GF-D8 (cell line): ENCODE results near the gene CTSC.
"Not testable (repeated sequence)": the region's sequence is repeated elsewhere in the genome, so short reads cannot be mapped to it uniquely, and the experiment has no call there.

Experiments
- DNase-seq: peaks from one replicate; lab custom pipeline; 2025; lab: John Stamatoyannopoulos, UW

Gene CTSC

DNA sequence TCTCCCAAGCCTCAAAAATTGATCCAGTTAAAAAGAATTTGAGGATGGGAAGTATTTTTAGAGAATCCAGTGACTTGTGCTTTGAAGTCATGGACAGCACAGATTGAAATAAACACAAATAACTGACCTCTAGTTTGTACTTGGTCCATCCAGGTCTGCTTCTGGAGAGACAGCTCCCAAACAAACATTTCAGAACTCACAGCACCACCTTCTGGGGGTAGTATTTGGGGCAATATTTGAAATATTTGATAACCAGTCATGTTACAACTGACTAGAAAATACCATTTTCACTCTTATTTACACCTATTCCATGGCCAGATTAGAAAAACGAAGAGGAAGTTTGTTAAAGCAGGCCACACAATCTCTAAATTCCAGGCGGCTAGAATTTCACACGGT is 56.2 kb downstream of the CTSC start:
- no peak for DNase-seq

DNA sequence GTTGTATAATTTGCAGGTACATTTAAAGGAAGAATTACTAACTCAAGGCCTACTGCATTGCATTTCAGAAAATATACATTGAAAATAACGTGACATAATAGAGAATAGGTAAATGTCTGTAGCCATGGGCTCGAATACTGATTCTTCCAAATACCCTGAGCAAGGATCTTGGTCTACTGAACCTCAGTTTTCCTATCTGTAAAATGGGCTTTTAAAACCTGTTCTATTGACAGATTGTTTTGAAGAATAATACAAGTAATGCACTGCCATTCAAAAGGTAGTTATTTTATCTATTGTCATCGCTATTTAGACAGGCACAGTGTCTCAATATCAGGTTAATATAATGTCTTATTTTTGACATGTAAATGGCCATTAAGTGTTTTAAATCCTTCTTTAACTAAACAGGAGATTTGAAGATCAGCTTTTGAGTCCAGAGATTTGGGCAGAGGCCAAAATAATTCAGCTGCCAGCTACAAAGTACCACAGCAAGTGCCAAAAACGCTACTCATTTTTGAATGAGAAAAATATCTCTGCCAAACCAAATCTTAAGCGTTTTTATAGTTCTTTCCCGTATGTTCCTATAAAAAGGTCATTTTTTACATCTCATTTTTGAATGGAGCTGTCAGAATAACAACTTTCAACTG is 56.7 kb downstream of the CTSC start:
- DNase-seq, result no peak

DNA sequence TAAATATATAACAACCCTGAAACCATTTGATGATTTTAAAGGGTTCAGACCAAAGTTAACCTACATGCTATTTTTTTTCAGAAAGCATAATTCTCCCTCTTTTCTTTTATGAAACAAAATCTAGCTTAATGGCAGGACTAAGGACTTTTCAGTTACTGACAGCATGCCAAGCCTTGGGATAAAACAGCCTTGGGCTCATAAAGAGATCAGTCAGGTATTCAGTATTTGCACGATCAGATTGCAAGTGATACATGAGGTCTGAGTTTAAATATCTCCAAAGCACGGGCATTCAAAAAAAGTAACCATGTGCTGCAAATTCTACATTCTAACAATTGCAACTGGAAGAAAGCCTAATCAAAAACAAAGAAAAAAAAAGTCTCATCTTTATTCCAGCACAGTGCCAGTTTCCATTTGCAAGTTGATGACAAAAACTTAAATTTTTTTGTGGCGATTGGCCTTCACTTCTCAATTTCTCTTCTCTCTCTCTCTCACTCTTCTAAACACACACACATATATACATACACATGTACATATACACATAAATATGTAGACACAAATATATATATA is 60.1 kb downstream of the CTSC start:
- DNase-seq, result no peak

DNA sequence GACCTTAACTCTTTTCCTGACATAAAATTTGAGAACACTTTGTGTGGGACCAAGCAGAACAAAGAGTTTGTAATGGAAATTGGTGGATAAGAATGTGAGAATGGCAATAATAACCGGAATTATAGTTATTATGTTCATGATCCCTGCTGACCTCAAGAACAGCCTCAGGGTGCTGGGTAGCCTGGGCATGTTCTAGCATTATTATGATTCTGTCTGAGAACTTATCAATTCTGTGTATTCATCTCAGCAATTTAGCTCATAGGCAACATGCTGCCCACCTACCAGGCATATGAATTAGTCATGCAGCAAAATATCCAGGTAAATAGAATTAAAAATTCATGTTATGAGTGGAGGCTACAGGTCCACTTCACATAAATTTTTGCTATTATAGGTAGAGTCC is 61.9 kb downstream of the CTSC start:
- DNase-seq, result no peak

DNA sequence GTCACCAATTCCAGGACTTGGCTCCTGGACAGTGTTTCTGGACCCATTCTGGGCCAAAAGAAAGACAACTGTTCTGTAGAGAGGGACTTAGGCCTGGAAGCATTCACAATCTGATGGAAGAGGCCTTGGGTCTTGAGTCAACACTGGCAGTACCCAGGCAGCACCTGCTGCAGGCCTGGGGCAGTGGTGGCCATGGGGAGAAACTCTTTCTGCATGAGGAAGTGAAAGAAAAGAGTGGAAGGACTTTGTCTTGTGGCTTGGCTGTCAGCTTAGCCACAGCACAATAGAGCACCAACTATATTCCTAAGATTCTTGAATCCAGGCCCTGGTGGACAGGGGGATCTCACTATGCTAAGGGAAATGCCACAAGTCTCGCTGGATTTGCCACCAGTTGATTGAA is 70.6 kb downstream of the CTSC start:
- DNase-seq, result no peak

DNA sequence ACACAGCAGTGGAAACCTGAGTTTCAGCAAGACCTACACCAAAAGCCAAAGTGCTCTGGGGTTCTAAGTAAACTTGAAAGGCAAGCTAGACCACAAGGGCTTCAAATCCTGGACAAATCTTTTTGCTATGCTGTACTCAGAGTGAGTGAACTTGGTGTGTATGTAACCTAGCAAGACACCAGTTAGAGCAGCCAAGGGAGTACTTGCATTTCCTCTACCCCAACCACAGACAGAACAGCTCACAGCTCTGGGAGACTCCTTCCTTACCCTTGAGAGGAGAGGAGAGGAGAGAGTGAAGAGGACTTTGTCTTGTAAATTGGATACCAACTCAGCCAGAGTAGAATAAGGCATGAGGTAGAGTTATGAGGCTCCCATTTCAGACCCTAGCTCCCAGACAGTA is 71.4 kb downstream of the CTSC start:
- DNase-seq, result no peak

DNA sequence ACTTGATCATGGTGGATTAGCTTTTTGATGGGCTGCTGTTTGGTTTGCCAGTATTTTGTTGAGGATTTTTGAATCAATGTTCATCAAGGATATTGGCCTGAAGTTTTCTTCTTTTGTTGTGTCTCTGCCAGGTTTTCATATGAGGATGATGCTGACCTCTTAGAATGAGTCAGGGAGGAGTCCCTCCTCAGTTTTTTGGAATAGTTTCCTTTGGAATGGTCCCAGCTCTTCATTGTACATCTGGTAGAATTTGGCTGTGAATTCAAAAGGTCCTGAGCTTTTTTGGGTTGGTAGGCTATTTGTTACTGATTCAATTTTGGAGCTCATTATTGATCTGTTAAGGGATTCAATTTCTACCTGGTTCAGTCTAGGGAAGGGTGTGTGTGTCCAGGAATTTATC is 78.1 kb downstream of the CTSC start:
- DNase-seq, result no peak

DNA sequence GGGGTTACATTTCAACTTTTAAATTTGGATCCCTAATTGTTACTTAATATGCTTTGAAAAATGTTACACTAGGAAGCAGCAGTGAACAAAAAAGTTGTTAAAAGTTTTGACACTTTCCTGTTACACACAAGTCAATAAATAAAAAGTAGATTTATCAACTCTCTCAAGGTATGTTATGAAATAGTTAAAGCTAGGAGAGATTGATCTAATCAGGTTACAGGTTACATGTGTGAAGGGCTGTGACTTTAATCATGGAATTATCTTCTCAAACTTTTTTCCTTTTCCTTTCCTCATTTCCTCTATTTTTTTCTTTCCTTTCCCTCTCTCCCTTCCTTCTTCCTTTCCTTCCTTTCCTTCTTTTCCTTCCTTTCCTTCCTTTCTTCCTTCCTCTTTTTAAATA is 85.3 kb downstream of the CTSC start:
- DNase-seq, result no peak

DNA sequence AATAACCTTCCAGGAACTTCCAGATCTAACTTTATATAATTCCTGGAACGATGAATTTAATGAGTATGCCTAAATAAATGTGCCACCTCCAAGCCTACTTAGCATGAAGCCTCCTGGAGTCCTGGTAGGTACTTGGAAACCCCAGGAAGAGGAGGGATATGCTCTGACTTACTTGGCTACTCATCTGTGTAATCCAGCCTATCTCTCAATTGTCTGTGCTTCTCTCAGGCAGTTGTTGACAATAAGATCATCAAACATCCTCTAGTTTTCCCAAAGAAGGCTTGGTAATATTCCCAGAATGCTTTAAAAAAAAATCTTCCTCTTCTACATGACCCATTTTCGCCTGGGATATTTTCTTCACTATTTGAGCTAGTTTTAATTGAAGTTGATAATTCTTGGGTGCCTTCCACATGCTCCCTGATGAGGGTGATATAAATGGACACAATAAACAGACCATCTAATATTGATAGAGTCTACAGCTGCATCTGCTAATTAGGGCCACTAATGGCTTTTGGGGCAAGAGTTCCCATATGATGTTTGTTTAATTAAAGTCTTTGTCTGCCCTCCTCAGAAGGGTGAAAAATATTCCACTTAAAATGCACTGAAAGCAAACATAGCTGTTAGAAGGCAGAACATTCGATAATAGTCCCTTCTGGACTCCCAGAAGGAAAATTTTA is 86.8 kb downstream of the CTSC start:
- DNase-seq, result no peak

DNA sequence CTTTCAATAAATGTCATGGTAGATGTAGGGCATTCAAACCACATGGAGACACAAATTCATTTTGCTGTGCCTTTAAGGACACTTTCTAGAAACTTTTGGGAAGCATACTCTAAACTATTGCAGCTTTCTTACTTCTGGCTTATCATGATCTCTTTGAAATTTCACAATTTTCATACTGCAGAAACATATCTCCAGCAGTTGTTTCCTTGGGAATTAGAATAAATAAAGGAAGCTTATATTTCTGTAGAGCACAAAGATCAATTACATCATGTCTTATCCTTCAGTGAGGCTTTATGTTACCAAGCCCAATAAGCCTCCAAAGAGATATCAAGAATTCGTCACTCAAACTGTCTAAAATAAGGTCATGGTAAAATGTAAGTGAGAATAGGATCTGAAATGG is 87.8 kb downstream of the CTSC start:
- DNase-seq, result no peak

DNA sequence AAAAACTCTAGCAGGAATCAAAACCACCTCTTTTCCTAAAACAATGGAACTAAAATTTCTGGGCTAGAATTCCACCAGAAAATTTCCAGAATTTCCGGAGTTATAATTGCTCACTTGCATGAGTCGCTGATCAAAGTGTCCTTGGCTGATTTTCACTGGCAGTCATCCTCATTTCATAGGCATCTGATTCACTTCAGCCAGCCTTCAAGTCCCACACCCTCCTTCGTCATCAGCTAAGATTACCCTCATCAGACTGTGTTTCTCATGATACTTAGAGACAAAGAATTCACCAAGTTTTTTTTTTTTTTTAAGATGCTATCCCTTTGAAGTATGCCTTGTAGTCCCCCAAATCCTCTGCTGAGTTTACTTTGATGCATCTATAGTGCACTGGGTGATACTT is 90.8 kb downstream of the CTSC start:
- no peak for DNase-seq

DNA sequence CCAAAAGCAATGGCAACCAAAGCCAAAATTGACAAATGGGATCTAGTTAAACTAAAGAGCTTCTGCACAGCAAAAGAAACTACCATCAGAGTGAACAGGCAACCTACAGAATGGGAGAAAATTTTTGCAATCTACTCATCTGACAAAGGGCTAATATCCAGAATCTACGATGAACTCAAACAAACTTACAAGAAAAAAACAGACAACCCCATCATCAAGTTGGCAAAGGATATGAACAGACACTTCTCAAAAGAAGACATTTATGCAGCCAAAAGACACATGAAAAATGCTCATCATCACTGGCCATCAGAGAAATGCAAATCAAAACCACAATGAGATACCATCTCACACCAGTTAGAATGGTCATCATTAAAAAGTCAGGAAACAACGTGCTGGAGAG is 92.0 kb downstream of the CTSC start:
- not testable (repeated sequence) for DNase-seq
